K562 (cell line): ENCODE results near the gene PDE4D.

Experiments
- MTA2 ChIP-seq: fragments of 450-650 bp; IDR thresholded peaks from 2 replicates; pipeline ENCODE4 v1.6.1; 2016; ENCODE audit warnings: low read depth
- XRCC5 ChIP-seq: fragments of 200-400 bp; formaldehyde crosslinking; IDR thresholded peaks from 2 replicates; pipeline ENCODE4 v1.6.1; 2017; ENCODE audit warnings: low read depth, mild to moderate bottlenecking, low read length
- ZBTB7A ChIP-seq: IDR thresholded peaks from 2 replicates; pipeline ENCODE4 v1.6.1; 2011; ENCODE audit warnings: low read depth, mild to moderate bottlenecking, low read length, moderate library complexity, borderline replicate concordance; ENCODE audit not compliant: control insufficient read depth

DNA sequence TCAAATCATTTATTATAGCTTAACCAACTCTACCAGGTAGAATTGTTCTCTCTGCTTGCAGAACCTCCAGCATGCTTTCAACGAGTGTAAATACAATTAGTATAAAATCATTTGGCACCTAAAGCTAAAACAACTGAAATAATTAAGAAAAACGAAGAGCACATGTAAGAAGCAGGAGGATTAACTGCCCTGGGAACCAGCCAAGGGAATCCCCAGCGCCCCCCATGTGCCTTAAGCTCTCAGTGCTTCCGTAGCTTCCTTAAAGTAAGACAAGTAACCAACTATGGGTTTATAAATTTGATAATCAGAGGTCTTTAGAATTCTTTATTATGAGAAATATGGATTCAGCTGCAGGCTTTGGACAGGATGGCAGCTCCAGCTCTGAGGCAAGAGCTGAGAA, 908.2 kb downstream of the PDE4D start:
- TF ChIP-seq XRCC5 = no peak
- no peak for TF ChIP-seq ZBTB7A
- no peak for TF ChIP-seq MTA2
